Endothelial cell of umbilical vein (primary cell): ENCODE data around the gene ALDH8A1. TPM values are rescaled to one million over a fixed set of nuclear protein-coding genes. Genes with fewer than 3 reads are reported as not detected.

Experiments
- BruUV-seq: library from RNA; stranded (reverse); fragments of 400-500 nt; replicated peaks from 2 replicates; lab custom pipeline; 2021; lab: Mats Ljungman, UMichigan
- CTCF ChIA-PET: fragments of 300-600, 350-600 bp; sonication (Branson Sonifier 250); formaldehyde crosslinking; loops from one replicate; lab custom pipeline; 2021; ENCODE audit warnings: antibody characterized with exemption, inconsistent platforms; lab: Charles Lee
- POLR2A ChIA-PET: fragments of 300-600, 350-600 bp; sonication (Branson Sonifier 250); formaldehyde crosslinking; loops from one replicate; lab custom pipeline; 2021; ENCODE audit warnings: antibody characterized with exemption, inconsistent platforms; lab: Charles Lee
- DNase-seq: peaks from one replicate; pipeline ENCODE4 v3.0.0-alpha.2; 2011; ENCODE audit warnings: low read depth, low spot score
- FAIRE-seq: peaks from 2 replicates; lab custom pipeline; 2011; peaks lifted over from hg19 to GRCh38; lab: Jason Lieb, UNC
- H2AFZ ChIP-seq: 2 replicates; pipeline ENCODE4 v1.6.0; 2012; ENCODE audit warnings: low read depth, low read length, control low read depth, inconsistent platforms
- H3K27ac ChIP-seq: 2 replicates; pipeline ENCODE4 v1.5.1; 2011; ENCODE audit warnings: low read depth, mild to moderate bottlenecking, control low read depth, low read length, moderate library complexity; ENCODE audit not compliant: insufficient read depth
- H3K27me3 ChIP-seq, 2 experiments: 2 replicates each; pipeline versions ENCODE4 v1.6.0 to v1.6.1; 2011; ENCODE audit warnings: low read length in 2 of 2, mixed read lengths in 1 of 2; ENCODE audit not compliant: control insufficient read depth in 2 of 2, insufficient read depth in 2 of 2
- H3K36me3 ChIP-seq, 2 experiments: 2 replicates in 1 of 2; 3 replicates in 1 of 2; pipeline ENCODE4 v1.5.1; 2011; ENCODE audit warnings: low read length in 2 of 2, mild to moderate bottlenecking in 1 of 2, moderate library complexity in 1 of 2; ENCODE audit not compliant: control insufficient read depth in 2 of 2, insufficient read depth in 2 of 2; ENCODE audit errors: extremely low read depth in 1 of 2
- H3K4me1 ChIP-seq: 3 replicates; pipeline ENCODE4 v1.5.1; 2011; ENCODE audit warnings: mild to moderate bottlenecking, low read length; ENCODE audit not compliant: control insufficient read depth, insufficient read depth; ENCODE audit errors: extremely low read depth
- H3K4me2 ChIP-seq: 2 replicates; pipeline ENCODE4 v1.6.1; 2011; ENCODE audit warnings: low read length, control low read depth, mixed read lengths; ENCODE audit not compliant: insufficient read depth
- H3K4me3 ChIP-seq, 3 experiments: fragments of 200-600 bp in 1 of 3; sonication (generic), shearing (Covaris generic) in 1 of 3; replicated peaks in 1 of 3; 2 replicates each; pipeline ENCODE4 v1.5.1; 2011 to 2016; ENCODE audit warnings: control low read depth in 3 of 3, low read length in 3 of 3, mild to moderate bottlenecking in 2 of 3, inconsistent platforms in 1 of 3, low read depth in 1 of 3, moderate library complexity in 1 of 3; ENCODE audit not compliant: insufficient read depth in 1 of 3
- H3K79me2 ChIP-seq: 2 replicates; pipeline ENCODE4 v1.6.0; 2012; ENCODE audit warnings: low read length, inconsistent platforms; ENCODE audit not compliant: control insufficient read depth, insufficient read depth
- H3K9ac ChIP-seq: replicated peaks from 2 replicates; pipeline ENCODE3; 2011; ENCODE audit warnings: low read length, control low read depth; ENCODE audit not compliant: insufficient read depth; ENCODE audit errors: extremely low read depth
- H3K9me1 ChIP-seq: replicated peaks from 3 replicates; pipeline ENCODE4 v1.6.0; 2011; ENCODE audit warnings: mild to moderate bottlenecking, low read length; ENCODE audit not compliant: control insufficient read depth, insufficient read depth; ENCODE audit errors: extremely low read depth
- H3K9me3 ChIP-seq: replicated peaks from 2 replicates; pipeline ENCODE4 v1.5.1; 2012; ENCODE audit warnings: low read length, inconsistent platforms; ENCODE audit not compliant: control insufficient read depth, insufficient read depth
- H4K20me1 ChIP-seq: replicated peaks from 2 replicates; pipeline ENCODE3; 2011; ENCODE audit warnings: mild to moderate bottlenecking, low read length; ENCODE audit not compliant: control insufficient read depth, insufficient read depth; ENCODE audit errors: extremely low read depth
- EZH2 ChIP-seq: IDR thresholded peaks from 2 replicates; pipeline ENCODE4 v1.6.1; 2012; ENCODE audit warnings: borderline replicate concordance, low read depth, mild to moderate bottlenecking, moderate library complexity, low read length, inconsistent platforms; ENCODE audit not compliant: severe bottlenecking
- FOS ChIP-seq: IDR thresholded peaks from 2 replicates; pipeline ENCODE4 v1.6.1; 2011; ENCODE audit warnings: mild to moderate bottlenecking, low read length, moderate library complexity, borderline replicate concordance; ENCODE audit not compliant: insufficient read depth
- GATA2 ChIP-seq: IDR thresholded peaks from 2 replicates; pipeline ENCODE4 v1.7.0; 2011; ENCODE audit warnings: low read depth, mild to moderate bottlenecking, moderate library complexity, mixed read lengths, low read length; ENCODE audit not compliant: insufficient read length, insufficient read depth
- JUN ChIP-seq: IDR thresholded peaks from 2 replicates; pipeline ENCODE4 v1.6.1; 2011; ENCODE audit warnings: borderline replicate concordance, low read depth; ENCODE audit not compliant: insufficient read length, insufficient read depth
- MYC ChIP-seq: IDR thresholded peaks from one replicate; pipeline ENCODE4 v1.6.1; 2011; ENCODE audit warnings: mild to moderate bottlenecking, low read depth, low read length
- POLR2A ChIP-seq: IDR thresholded peaks from 2 replicates; pipeline ENCODE4 v1.6.1; 2012; ENCODE audit warnings: low read depth, mild to moderate bottlenecking, control low read depth, low read length
- POLR2AphosphoS5 ChIP-seq: IDR thresholded peaks from 2 replicates; pipeline ENCODE4 v1.6.1; 2012; ENCODE audit warnings: low read depth, mild to moderate bottlenecking, control low read depth, low read length, moderate library complexity; ENCODE audit not compliant: insufficient read depth
- dilution Hi-C: fragments of 300-500 bp; cut with MboI; formaldehyde crosslinking; loops from one replicate; pipeline ENCODE4 v1.15.0; 2019; ENCODE audit warnings: low sequenced_read_pairs; ENCODE audit not compliant: extremely low pct_ligation_motif_present
- intact Hi-C: fragments of 100-400 bp; cut with micrococcal nuclease; formaldehyde crosslinking; loops from one replicate; pipeline ENCODE4 v1.10.0; 2022
- polyA plus RNA-seq, 4 experiments: library from polyadenylated mRNA; depleted of rRNA in 3 of 4; stranded (reverse) in 3 of 4; unstranded in 1 of 4; fragments of >200 nt; gene quantifications; 2 replicates each; pipeline versions ENCODE4 v1.2.1 to v1.2.3, GENCODE V29; 2011 to 2012; ENCODE audit warnings: missing spikeins in 1 of 4
- total RNA-seq: library from RNA; stranded (reverse); gene quantifications from 2 replicates; pipeline ENCODE4 v1.2.3, GENCODE V29; 2021
- TF ChIP-seq, protein P1 (sequence below): IDR thresholded peaks from 2 replicates; pipeline ENCODE4 v1.6.1; 2011; ENCODE audit not compliant: insufficient read depth, insufficient read length
- TF ChIP-seq, protein P2 (sequence below), 2 donors: IDR thresholded peaks; 1 replicate in 1 of 2; 2 replicates in 1 of 2; pipeline ENCODE4 v1.5.1; 2011; ENCODE audit warnings: low read length in 2 of 2, mild to moderate bottlenecking in 2 of 2, moderate library complexity in 2 of 2, control low read depth in 1 of 2, inconsistent platforms in 1 of 2, low read depth in 1 of 2; ENCODE audit not compliant: insufficient read depth in 1 of 2; ENCODE audit errors: extremely low read depth in 1 of 2

The ALDH8A1 gene
- total and polyA plus RNA-seq, 2 donors (not counting 3 experiments of a cell fraction or from before 2014, with no cell fraction given) = 0.08 to 0.95 TPM

- Histone ChIP-seq H3K4me3 (no peak overlapping the region), H3K79me2 (no peaks in the 10 kb centered on the region), H3K9ac (no peak overlapping the region), H3K4me1 (no peaks in the 10 kb centered on the region), H3K9me1 (no peaks in the 10 kb centered on the region), H3K4me2 (no peak overlapping the region), H3K9me3 (no peaks in the 10 kb centered on the region), H2AFZ (no peak overlapping the region), H3K36me3 (no peaks in the 10 kb centered on the region), H4K20me1 (no peaks in the 10 kb centered on the region), H3K27ac (no peak overlapping the region), H3K27me3 (peaks cover 0 to 2% of the 10 kb centered on the region in 2 experiments)
- TF ChIP-seq EZH2 (no peak), MYC (no peak), FOS (no peak), POLR2AphosphoS5 (no peak), POLR2A (no peak), JUN (no peak), GATA2 (no peak)
- TF ChIP-seq, protein P1, sequence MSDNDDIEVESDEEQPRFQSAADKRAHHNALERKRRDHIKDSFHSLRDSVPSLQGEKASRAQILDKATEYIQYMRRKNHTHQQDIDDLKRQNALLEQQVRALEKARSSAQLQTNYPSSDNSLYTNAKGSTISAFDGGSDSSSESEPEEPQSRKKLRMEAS = no peak
- TF ChIP-seq, protein P2, sequence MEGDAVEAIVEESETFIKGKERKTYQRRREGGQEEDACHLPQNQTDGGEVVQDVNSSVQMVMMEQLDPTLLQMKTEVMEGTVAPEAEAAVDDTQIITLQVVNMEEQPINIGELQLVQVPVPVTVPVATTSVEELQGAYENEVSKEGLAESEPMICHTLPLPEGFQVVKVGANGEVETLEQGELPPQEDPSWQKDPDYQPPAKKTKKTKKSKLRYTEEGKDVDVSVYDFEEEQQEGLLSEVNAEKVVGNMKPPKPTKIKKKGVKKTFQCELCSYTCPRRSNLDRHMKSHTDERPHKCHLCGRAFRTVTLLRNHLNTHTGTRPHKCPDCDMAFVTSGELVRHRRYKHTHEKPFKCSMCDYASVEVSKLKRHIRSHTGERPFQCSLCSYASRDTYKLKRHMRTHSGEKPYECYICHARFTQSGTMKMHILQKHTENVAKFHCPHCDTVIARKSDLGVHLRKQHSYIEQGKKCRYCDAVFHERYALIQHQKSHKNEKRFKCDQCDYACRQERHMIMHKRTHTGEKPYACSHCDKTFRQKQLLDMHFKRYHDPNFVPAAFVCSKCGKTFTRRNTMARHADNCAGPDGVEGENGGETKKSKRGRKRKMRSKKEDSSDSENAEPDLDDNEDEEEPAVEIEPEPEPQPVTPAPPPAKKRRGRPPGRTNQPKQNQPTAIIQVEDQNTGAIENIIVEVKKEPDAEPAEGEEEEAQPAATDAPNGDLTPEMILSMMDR (IDR thresholded peaks at IDR 0.05; ENCODE audit: extremely low read depth in 1 of 2, insufficient read depth in 1 of 2, low read depth in 1 of 2, low read length in 2 of 2) = no peak
- dilution Hi-C loops (no loop called here), intact Hi-C loops (no loop called here)
- no TSS peak for BruUV-seq
- POLR2A ChIA-PET = no interaction called here
- CTCF ChIA-PET = no interaction called here
- no peak for FAIRE-seq
- no peak for DNase-seq
These were observed 38.4 kb downstream of the ALDH8A1 start for GRCh38 chr6:134911547-134911946.
